SK-N-MC (cell line): Measurements from ENCODE around the gene LRRC40.
A peak's percentile ranks its signal among the peaks of the same experiment; 100 is the strongest.
"Not testable (repeated sequence)": the region's sequence is repeated elsewhere in the genome, so short reads cannot be mapped to it uniquely, and the experiment has no call there.

ENCODE experiments used
- DNase-seq: peaks from one replicate; pipeline ENCODE4 v3.0.0-alpha.2; 2011; ENCODE audit warnings: low read depth, low spot score
- H3K27ac ChIP-seq: fragments of 200-600 bp; sonication (generic); 2 replicates; pipeline ENCODE4 v1.5.1; 2016; ENCODE audit warnings: mixed run types
- H3K36me3 ChIP-seq: fragments of 200-600 bp; sonication (generic); 2 replicates; pipeline ENCODE4 v1.6.1; 2017; ENCODE audit warnings: antibody characterized with exemption, low read length, mixed read lengths; ENCODE audit not compliant: insufficient read depth
- H3K4me3 ChIP-seq: fragments of 200-600 bp; sonication (generic); 2 replicates; pipeline ENCODE4 v1.5.1; 2016
- H3K9ac ChIP-seq: fragments of 200-600 bp; sonication (generic); 2 replicates; pipeline ENCODE4 v1.8.0; 2017; ENCODE audit warnings: mixed run types, mixed read lengths; ENCODE audit not compliant: insufficient read length
- H3K9me3 ChIP-seq: fragments of 200-600 bp; sonication (generic); 2 replicates; pipeline ENCODE4 v1.6.1; 2017; ENCODE audit warnings: low read depth, mild to moderate bottlenecking, antibody characterized with exemption, low read length, moderate library complexity, mixed read lengths
- EZH2 ChIP-seq: fragments of 200-600 bp; sonication (generic); IDR thresholded peaks from one replicate; pipeline ENCODE4 v1.6.1; 2017; ENCODE audit warnings: antibody characterized with exemption
- FOXP2 ChIP-seq: optimal IDR thresholded peaks from 2 replicates; pipeline ENCODE3; 2011; ENCODE audit warnings: mild to moderate bottlenecking, moderate library complexity; ENCODE audit not compliant: insufficient read depth; ENCODE audit errors: extremely low read length, control extremely low read depth
- POLR2AphosphoS5 ChIP-seq: IDR thresholded peaks from 2 replicates; pipeline ENCODE4 v1.6.1; 2012; ENCODE audit warnings: mild to moderate bottlenecking, low read depth, low read length, borderline replicate concordance

The LRRC40 gene

GRCh38 chr1:70208292-70208691 lies 2.9 kb upstream of the LRRC40 start:
- Histone ChIP-seq H3K4me3 (no peak overlapping the region), H3K9ac (no peak overlapping the region), H3K36me3 (peaks cover 33% of the 10 kb centered on the region), H3K27ac (no peak overlapping the region), H3K9me3 (no peaks in the 10 kb centered on the region)
- DNase-seq, result no peak
- no peak for TF ChIP-seq FOXP2
- TF ChIP-seq EZH2, result no peak
- TF ChIP-seq POLR2AphosphoS5, result no peak

GRCh38 chr1:70207492-70207891 lies 2.1 kb upstream of the LRRC40 start:
- Histone ChIP-seq H3K9me3 (no peaks in the 10 kb centered on the region), H3K27ac (no peak overlapping the region), H3K4me3 (peak overlapping the region; percentile 91), H3K36me3 (peaks cover 30% of the 10 kb centered on the region), H3K9ac (peak overlapping the region; percentile 33)
- DNase-seq, result no peak
- TF ChIP-seq FOXP2 (no peak), POLR2AphosphoS5 (no peak)

GRCh38 chr1:70206833-70207232 lies 1.5 kb upstream of the LRRC40 start:
- H3K27ac ChIP-seq, H3K9me3 ChIP-seq, DNase-seq: not testable (repeated sequence)
- Histone ChIP-seq H3K9ac (peak overlapping the region; percentile 92), H3K4me3 (peak overlapping the region; percentile 91), H3K36me3 (peaks cover 26% of the 10 kb centered on the region)

DNA sequence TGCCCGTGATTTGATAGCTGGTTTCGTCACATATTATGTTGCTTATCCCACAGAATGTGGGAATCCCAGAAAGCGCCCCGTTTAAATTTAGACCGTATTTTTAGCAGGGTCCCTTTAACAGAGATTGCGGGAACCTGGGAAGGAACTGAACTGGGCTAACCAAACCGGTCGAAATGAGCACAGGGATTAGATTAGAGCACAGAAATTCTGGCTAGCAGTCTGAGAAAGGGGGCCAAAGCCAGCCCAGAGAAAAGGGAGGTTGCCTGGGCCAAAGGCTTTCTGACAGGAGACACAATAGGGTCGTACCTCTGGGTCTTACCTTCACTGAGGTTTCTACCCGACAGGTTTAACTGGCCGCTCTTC lies 327 bp downstream of the LRRC40 start:
- H3K9ac ChIP-seq, result peak overlapping the region; percentile 92
- H3K9me3 ChIP-seq, result no peaks in the 10 kb centered on the region
- H3K4me3 ChIP-seq, result peak overlapping the region; percentile 91
- peaks cover 17% of the 10 kb centered on the region for H3K36me3 ChIP-seq
- TF ChIP-seq POLR2AphosphoS5, result no peak
- no peak for TF ChIP-seq EZH2
- TF ChIP-seq FOXP2, result no peak
- peak overlapping the region; percentile 65 for H3K27ac ChIP-seq
- no peak for DNase-seq

GRCh38 chr1:70204600-70204999 lies 779 bp downstream of the LRRC40 start:
- Histone ChIP-seq H3K27ac (no peak overlapping the region), H3K9ac (peak overlapping the region; percentile 92), H3K4me3 (peak overlapping the region; percentile 91), H3K9me3 (no peaks in the 10 kb centered on the region), H3K36me3 (peaks cover 15% of the 10 kb centered on the region)
- TF ChIP-seq POLR2AphosphoS5 (no peak), EZH2 (no peak), FOXP2 (no peak)
- DNase-seq, result no peak

GRCh38 chr1:70204139-70204538 lies 1.2 kb downstream of the LRRC40 start:
- Histone ChIP-seq H3K4me3 (peak overlapping the region; percentile 91), H3K9ac (peak overlapping the region; percentile 92), H3K9me3 (no peaks in the 10 kb centered on the region), H3K36me3 (peaks cover 14% of the 10 kb centered on the region), H3K27ac (no peak overlapping the region)
- no peak for DNase-seq
- no peak for TF ChIP-seq FOXP2
- no peak for TF ChIP-seq EZH2
- TF ChIP-seq POLR2AphosphoS5, result no peak

DNA sequence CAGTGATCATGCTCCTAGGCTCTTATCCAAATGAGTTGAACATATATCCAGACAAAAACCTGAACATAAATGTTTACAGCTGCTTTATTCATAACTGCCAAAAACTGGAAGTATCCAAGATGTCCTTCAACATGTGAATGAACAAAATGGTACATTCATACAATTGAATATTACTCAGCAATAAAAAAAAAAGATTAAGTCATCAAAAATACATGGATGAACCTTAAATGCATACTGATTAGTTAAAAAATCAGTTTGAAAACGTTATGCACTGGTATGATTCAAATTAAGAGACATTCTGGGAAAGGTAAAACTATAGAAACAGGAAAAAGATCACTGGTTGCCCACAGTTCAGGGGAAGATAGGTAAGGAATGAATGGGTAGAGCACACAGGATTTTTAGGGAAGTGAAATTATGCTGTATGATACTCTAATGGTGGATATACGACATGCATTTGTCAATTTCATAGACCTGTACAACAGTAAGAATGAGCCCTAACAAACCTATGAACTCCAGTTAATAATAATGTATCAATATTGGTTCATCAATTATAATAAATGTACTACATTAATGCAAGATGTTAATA lies 3.1 kb downstream of the LRRC40 start:
- H3K9me3 ChIP-seq, result no peaks in the 10 kb centered on the region
- no peak overlapping the region for H3K27ac ChIP-seq
- TF ChIP-seq POLR2AphosphoS5 (no peak), EZH2 (no peak), FOXP2 (no peak)
- H3K36me3 ChIP-seq, result no peaks in the 10 kb centered on the region
- H3K9ac ChIP-seq, result no peak overlapping the region
- no peak for DNase-seq
- H3K4me3 ChIP-seq, result no peak overlapping the region

DNA sequence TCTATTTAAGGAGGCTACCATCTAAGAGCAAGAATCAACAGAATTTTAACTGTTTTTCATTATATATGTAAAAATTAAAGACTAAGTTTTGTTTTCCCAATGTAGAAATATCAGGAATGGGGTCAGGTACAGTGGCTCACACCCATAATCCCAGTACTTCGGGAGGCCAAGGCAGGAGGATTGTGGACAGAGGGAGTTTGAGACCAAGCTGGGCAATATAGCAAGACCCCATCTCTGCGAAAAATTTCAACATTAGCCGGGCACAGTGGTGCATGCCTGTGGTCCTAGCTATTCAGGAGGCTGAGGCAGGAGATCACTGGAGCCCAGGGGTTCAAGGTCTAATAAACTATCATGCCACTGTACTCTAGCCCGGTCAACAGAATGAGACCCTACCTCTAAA lies 5.3 kb downstream of the LRRC40 start:
- TF ChIP-seq POLR2AphosphoS5, result no peak
- no peaks in the 10 kb centered on the region for H3K9me3 ChIP-seq
- H3K9ac ChIP-seq, result no peak overlapping the region
- no peaks in the 10 kb centered on the region for H3K36me3 ChIP-seq
- DNase-seq, result no peak
- no peak overlapping the region for H3K4me3 ChIP-seq
- H3K27ac ChIP-seq, result no peak overlapping the region

DNA sequence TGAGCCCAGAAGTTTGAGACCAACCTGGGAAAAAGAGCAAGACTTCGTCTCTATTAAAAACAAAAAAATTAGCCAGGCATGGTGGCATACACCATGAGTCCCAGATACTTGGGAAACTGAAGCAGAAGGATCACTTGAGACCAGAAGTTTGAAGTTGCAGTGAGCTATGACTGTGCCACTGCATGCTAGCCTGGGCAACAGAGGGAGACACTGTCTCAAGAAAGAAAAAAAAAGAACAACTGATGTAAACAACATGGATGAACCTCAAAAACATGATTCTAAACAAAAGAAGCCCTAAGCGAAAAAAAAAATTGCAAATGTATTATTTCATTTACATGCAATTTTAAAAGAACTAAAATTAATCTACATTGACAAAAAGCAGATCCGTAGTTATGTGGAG lies 9.0 kb downstream of the LRRC40 start:
- H3K4me3 ChIP-seq, result no peak overlapping the region
- peak overlapping the region; percentile 26; the same call in 1 of the 2 replicates for H3K27ac ChIP-seq
- no peaks in the 10 kb centered on the region for H3K9me3 ChIP-seq
- no peak overlapping the region for H3K9ac ChIP-seq
- TF ChIP-seq EZH2, result no peak
- no peak for TF ChIP-seq POLR2AphosphoS5
- no peak for TF ChIP-seq FOXP2
- DNase-seq, result no peak
- no peaks in the 10 kb centered on the region; the same call in 1 of the 2 replicates for H3K36me3 ChIP-seq

DNA sequence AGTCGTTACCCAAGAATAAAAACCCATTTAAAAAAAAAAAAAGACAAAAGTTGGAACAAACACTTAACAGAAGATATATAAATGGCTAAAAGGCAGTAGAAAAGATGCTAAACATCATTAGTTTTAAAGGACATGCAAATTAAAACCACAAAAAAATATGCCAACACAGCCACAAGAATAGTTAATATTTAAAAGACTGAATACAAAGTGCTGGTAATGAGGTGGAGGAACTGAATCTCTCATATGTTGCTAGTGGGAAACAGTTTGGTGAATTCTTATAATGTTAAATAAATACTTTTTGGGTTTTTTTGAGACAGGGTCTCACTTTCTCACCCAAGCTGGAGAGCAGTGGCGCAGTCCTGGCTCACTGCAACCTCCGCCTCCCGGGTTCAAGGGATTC lies 10.0 kb downstream of the LRRC40 start:
- H3K4me3 ChIP-seq, result no peak overlapping the region
- no peak overlapping the region for H3K27ac ChIP-seq
- no peak for TF ChIP-seq POLR2AphosphoS5
- no peak for TF ChIP-seq EZH2
- TF ChIP-seq FOXP2, result no peak
- DNase-seq, result no peak
- H3K36me3 ChIP-seq, result no peaks in the 10 kb centered on the region; the same call in 1 of the 2 replicates
- H3K9ac ChIP-seq, result no peak overlapping the region
- no peaks in the 10 kb centered on the region for H3K9me3 ChIP-seq
